H1 (cell line): ENCODE measurements around the gene SHOX. TPM values are rescaled to one million over a fixed set of nuclear protein-coding genes. Genes with fewer than 3 reads are reported as not detected.

Experiments
- CTCF ChIA-PET: fragments of 300-600 bp; sonication (Branson Sonifier 250); formaldehyde crosslinking; loops from one replicate; lab custom pipeline; 2021; ENCODE audit not compliant: partially characterized antibody; lab: Charles Lee
- POLR2A ChIA-PET: fragments of 300-600 bp; sonication (Branson Sonifier 250); formaldehyde crosslinking; loops from one replicate; lab custom pipeline; 2021; ENCODE audit warnings: inconsistent platforms; ENCODE audit not compliant: partially characterized antibody; lab: Charles Lee
- DNase-seq, 2 experiments: peaks; one replicate each; pipeline versions ENCODE4 v3.0.0 to v3.0.0-alpha.2; 2010 to 2022; ENCODE audit warnings: low spot score in 2 of 2, low read depth in 1 of 2, mixed read lengths in 1 of 2
- FAIRE-seq: peaks from 2 replicates; lab custom pipeline; 2011; peaks lifted over from hg19 to GRCh38; lab: Jason Lieb, UNC
- H2AFZ ChIP-seq: 2 replicates; pipeline ENCODE4 v1.8.1; 2012; ENCODE audit warnings: low read length, inconsistent platforms
- H2AK5ac ChIP-seq: 2 replicates; pipeline ENCODE4 v1.6.1; 2013; ENCODE audit warnings: low read depth, low read length
- H2BK120ac ChIP-seq: replicated peaks from 2 replicates; pipeline ENCODE3; 2013; ENCODE audit warnings: low read depth, low read length, inconsistent platforms
- H2BK12ac ChIP-seq: 2 replicates; pipeline ENCODE4 v1.6.1; 2013; ENCODE audit warnings: low read depth, low read length
- H2BK15ac ChIP-seq: 2 replicates; pipeline ENCODE4 v1.6.1; 2013; ENCODE audit warnings: low read length
- H2BK20ac ChIP-seq: 2 replicates; pipeline ENCODE4 v1.6.1; 2013; ENCODE audit warnings: low read length
- H2BK5ac ChIP-seq: 2 replicates; pipeline ENCODE4 v1.6.1; 2013; ENCODE audit warnings: low read depth, low read length
- H3K14ac ChIP-seq: 2 replicates; pipeline ENCODE4 v1.6.1; 2013; ENCODE audit warnings: inconsistent platforms; ENCODE audit not compliant: insufficient read length
- H3K18ac ChIP-seq: 2 replicates; pipeline ENCODE4 v1.6.1; 2013; ENCODE audit warnings: low read length; ENCODE audit errors: extremely low read depth
- H3K23ac ChIP-seq: 2 replicates; pipeline ENCODE4 v1.6.1; 2013; ENCODE audit warnings: inconsistent platforms; ENCODE audit not compliant: insufficient read length
- H3K23me2 ChIP-seq: 2 replicates; pipeline ENCODE4 v1.6.1; 2013; ENCODE audit warnings: low read depth, low read length
- H3K27ac ChIP-seq: 2 replicates; pipeline ENCODE4 v1.6.1; 2011; ENCODE audit warnings: low read depth, low read length, inconsistent platforms
- H3K27me3 ChIP-seq, 4 experiments: replicated peaks in 1 of 4; 1 replicate in 1 of 4; 2 replicates in 3 of 4; pipeline versions ENCODE4 v1.6.1 to v1.8.1; 2011 to 2013; ENCODE audit warnings: low read length in 3 of 4, mild to moderate bottlenecking in 3 of 4, inconsistent platforms in 2 of 4, mixed read lengths in 2 of 4, moderate library complexity in 1 of 4; ENCODE audit not compliant: control insufficient read depth in 3 of 4, insufficient read depth in 3 of 4; ENCODE audit errors: extremely low read depth in 1 of 4
- H3K36me3 ChIP-seq, 4 experiments: 2 replicates each; pipeline versions ENCODE4 v1.6.1 to v1.8.1; 2011 to 2013; ENCODE audit warnings: mild to moderate bottlenecking in 4 of 4, low read length in 3 of 4, moderate library complexity in 2 of 4, control low read depth in 1 of 4, inconsistent platforms in 1 of 4; ENCODE audit not compliant: insufficient read depth in 4 of 4, control insufficient read depth in 2 of 4
- H3K4ac ChIP-seq: replicated peaks from 2 replicates; pipeline ENCODE3; 2013; ENCODE audit warnings: low read length, low read depth, mixed read lengths, inconsistent platforms; ENCODE audit not compliant: insufficient read length
- H3K4me1 ChIP-seq, 4 experiments: replicated peaks in 1 of 4; 1 replicate in 1 of 4; 2 replicates in 3 of 4; pipeline versions ENCODE4 v1.6.1 to v1.8.1; 2011 to 2013; ENCODE audit warnings: low read length in 3 of 4, inconsistent platforms in 2 of 4, mixed read lengths in 1 of 4; ENCODE audit not compliant: insufficient read depth in 4 of 4, control insufficient read depth in 3 of 4
- H3K4me2 ChIP-seq, 2 experiments: 2 replicates each; pipeline versions ENCODE4 v1.6.1 to v1.8.1; 2011 to 2013; ENCODE audit warnings: low read depth in 2 of 2, low read length in 2 of 2, control low read depth in 1 of 2, inconsistent platforms in 1 of 2, mild to moderate bottlenecking in 1 of 2; ENCODE audit not compliant: insufficient read depth in 1 of 2
- H3K4me3 ChIP-seq, 4 experiments: fragments of 200-600, 300-600 bp in 1 of 4; sonication (generic), shearing (Covaris generic), sonication (Bioruptor Twin) in 1 of 4; 2 replicates each; pipeline versions ENCODE4 v1.5.1 to v1.8.1; 2011 to 2016; ENCODE audit warnings: low read length in 4 of 4, low read depth in 3 of 4, control low read depth in 2 of 4, inconsistent platforms in 2 of 4, mild to moderate bottlenecking in 2 of 4, mixed read lengths in 1 of 4, moderate library complexity in 1 of 4; ENCODE audit not compliant: insufficient read depth in 2 of 4; ENCODE audit errors: extremely low read depth in 1 of 4
- H3K56ac ChIP-seq: replicated peaks from 2 replicates; pipeline ENCODE3; 2013; ENCODE audit warnings: low read depth, mild to moderate bottlenecking, mixed read lengths, low read length, inconsistent platforms; ENCODE audit not compliant: insufficient read length
- H3K79me1 ChIP-seq: 2 replicates; pipeline ENCODE4 v1.6.1; 2013; ENCODE audit warnings: low read depth, low read length, control low read depth
- H3K79me2 ChIP-seq, 2 experiments: 2 replicates each; pipeline versions ENCODE4 v1.6.1 to v1.8.1; 2012 to 2013; ENCODE audit warnings: low read length in 2 of 2, mild to moderate bottlenecking in 2 of 2, inconsistent platforms in 1 of 2; ENCODE audit not compliant: insufficient read depth in 2 of 2, control insufficient read depth in 1 of 2
- H3K9ac ChIP-seq, 4 experiments: replicated peaks in 1 of 4; 1 replicate in 1 of 4; 2 replicates in 3 of 4; pipeline versions ENCODE4 v1.6.1 to v1.8.1; 2011 to 2013; ENCODE audit warnings: low read depth in 3 of 4, low read length in 3 of 4, control low read depth in 2 of 4, mild to moderate bottlenecking in 2 of 4, moderate library complexity in 2 of 4, inconsistent platforms in 1 of 4; ENCODE audit errors: extremely low read depth in 1 of 4
- H3K9me3 ChIP-seq, 2 experiments: 2 replicates each; pipeline versions ENCODE4 v1.6.1 to v1.8.1; 2012 to 2013; ENCODE audit warnings: mild to moderate bottlenecking in 2 of 2, moderate library complexity in 2 of 2, control low read depth in 1 of 2, inconsistent platforms in 1 of 2, low read depth in 1 of 2, low read length in 1 of 2, mixed read lengths in 1 of 2; ENCODE audit not compliant: insufficient read depth in 2 of 2
- H4K20me1 ChIP-seq, 2 experiments: replicated peaks in 1 of 2; 2 replicates each; pipeline versions ENCODE3 to v1.8.1; 2011 to 2013; ENCODE audit warnings: inconsistent platforms in 2 of 2, low read length in 2 of 2, mild to moderate bottlenecking in 1 of 2; ENCODE audit not compliant: insufficient read depth in 2 of 2, control insufficient read depth in 1 of 2
- H4K5ac ChIP-seq: 2 replicates; pipeline ENCODE4 v1.6.1; 2013; ENCODE audit warnings: low read length, low read depth, mixed read lengths, inconsistent platforms; ENCODE audit not compliant: insufficient read length
- H4K8ac ChIP-seq: 2 replicates; pipeline ENCODE4 v1.8.0; 2013; ENCODE audit warnings: mild to moderate bottlenecking, moderate library complexity, low read length, inconsistent platforms; ENCODE audit not compliant: insufficient read depth; ENCODE audit errors: extremely low read depth
- H4K91ac ChIP-seq: replicated peaks from 2 replicates; pipeline ENCODE3; 2013; ENCODE audit warnings: low read length, mixed read lengths, inconsistent platforms; ENCODE audit not compliant: insufficient read length
- JUND ChIP-seq: IDR thresholded peaks from 2 replicates; pipeline ENCODE4 v1.6.1; 2011; ENCODE audit warnings: mild to moderate bottlenecking, improper control_type of control experiment, low read length
- RBBP5 ChIP-seq: IDR thresholded peaks from 2 replicates; pipeline ENCODE4 v1.7.1; 2012; ENCODE audit warnings: low read depth, mild to moderate bottlenecking, inconsistent platforms, low read length, moderate library complexity, borderline replicate concordance
- WGBS, 2 experiments: shearing (Covaris generic) in 1 of 2; methylation state at CpG; one replicate each; pipeline versions ENCODE4 v1.1.6 to v1.1.7; 2013 to 2015; ENCODE audit warnings: low lambda C conversion rate in 2 of 2, mixed read lengths in 2 of 2, inconsistent platforms in 1 of 2, low coverage in 1 of 2, missing lambda C conversion rate in 1 of 2; ENCODE audit not compliant: insufficient replicate concordance in 2 of 2, insufficient coverage in 1 of 2, insufficient read length in 1 of 2; ENCODE audit errors: extremely low coverage in 1 of 2, missing lambda C conversion rate in 1 of 2; 5-methylcytosine and 5-hydroxymethylcytosine counted together
- polyA plus RNA-seq, 7 experiments: library from polyadenylated mRNA; depleted of rRNA in 3 of 7; stranded (reverse) in 5 of 7; unstranded in 2 of 7; fragments of >200 nt in 5 of 7; fragments of 200-250 nt in 2 of 7; gene quantifications; 1 replicate in 5 of 7; 2 replicates in 1 of 7; 4 replicates in 1 of 7; pipeline versions ENCODE4 v1.2.1 to v1.2.3, GENCODE V29; 2011 to 2013; ENCODE audit warnings: missing spikeins in 2 of 7, mixed read lengths in 2 of 7
- total RNA-seq: library from RNA; stranded (reverse); fragmentation: NEBNext Ultra II Directional; extraction: Animal tissue kit (Norgen Biotek cat#: 25700); gene quantifications from 2 replicates; pipeline ENCODE4 v1.2.1, GENCODE V29; 2021

SHOX gene
- total and polyA plus RNA-seq, 2 of the 8 experiments (the other 6 are each of a cell fraction or from before 2014, with no cell fraction given): 0.05 to 0.15 TPM

- Histone ChIP-seq H3K27ac (no peak overlapping the region), H3K18ac (no peak overlapping the region), H3K9ac (no peak overlapping the region), H2BK12ac (0 out of 2 replicates have a peak overlapping the region, but pooled peaks have one; percentile 17), H3K36me3 (no peaks in the 10 kb centered on the region; a peak in 1 of 8 replicates), H3K14ac (no peak overlapping the region), H4K5ac (no peak overlapping the region)
- POLR2A ChIA-PET: no interaction called here
- TF ChIP-seq RBBP5 (no peak), JUND (no peak)
- TF ChIP-seq, all 59 proteins: peak for 0
- Histone ChIP-seq H2BK20ac (no peak overlapping the region), H2BK15ac (peak overlapping the region; percentile 61; the same call in 1 of the 2 replicates), H2BK5ac (no peak overlapping the region), H3K23ac (no peak overlapping the region), H3K9me3 (no peaks in the 10 kb centered on the region), H3K4me2 (no peak overlapping the region), H4K8ac (no peak overlapping the region), H2AK5ac (no peak overlapping the region), H3K4me1 (peaks cover 0 to 16% (median 10%) of the 10 kb centered on the region in 4 experiments; a peak in 5 of 7 replicates), H3K79me1 (no peaks in the 10 kb centered on the region), H4K91ac (no peak overlapping the region), H3K23me2 (peaks cover 3% of the 10 kb centered on the region; the same call in 1 of the 2 replicates), H4K20me1 (no peaks in the 10 kb centered on the region), H3K27me3 (peaks cover 42 to 57% (median 53%) of the 10 kb centered on the region in 4 experiments), H3K4me3 (no peak overlapping the region), H2AFZ (no peak overlapping the region), H3K79me2 (no peaks in the 10 kb centered on the region), H2BK120ac (no peak overlapping the region), H3K4ac (no peak overlapping the region), H3K56ac (no peak overlapping the region)
- DNase-seq (peak in 1 of 2 experiments; percentile 43), FAIRE-seq (no peak)
- CTCF ChIA-PET: no interaction called here
- WGBS, 2 experiments: 66% methylated on average over 7 of the region's 7 CpGs; no CpG with 5 or more reads in 1 of the 2 experiments
Measured at GRCh38 chrX:617401-617800, 13.2 kb upstream of the SHOX start.
